GM19328 (cell line): Measurements from ENCODE around the gene MAFF.
"Not testable (repeated sequence)": the region's sequence is repeated elsewhere in the genome, so short reads cannot be mapped to it uniquely, and the experiment has no call there.

Experiments used
- ATAC-seq: cut with Tn5 transposase; IDR thresholded peaks from one replicate; pipeline ENCODE4 v1.9.1; 2021; ENCODE audit warnings: mild to moderate bottlenecking, moderate library complexity; ENCODE audit not compliant: unreplicated experiment

The MAFF gene

DNA sequence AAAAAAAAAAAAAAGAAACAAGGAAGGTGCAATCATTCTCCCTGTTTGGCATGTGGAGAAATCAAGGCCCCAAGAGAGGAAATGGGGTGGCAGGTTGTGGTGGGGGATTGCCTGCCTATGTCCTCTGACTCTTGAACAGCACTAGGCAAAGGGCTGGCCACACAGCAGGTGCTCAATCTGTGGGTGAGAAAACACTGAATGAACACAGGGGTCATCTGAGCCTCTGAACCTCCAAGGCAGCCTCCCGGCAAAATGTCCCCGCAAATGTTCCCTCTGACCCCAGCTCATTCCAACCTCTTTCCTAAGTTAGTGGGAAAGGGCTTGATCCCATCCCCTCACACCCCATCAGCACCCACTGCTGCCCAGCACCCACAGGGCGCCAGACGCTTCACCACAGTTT lies 24.8 kb upstream of the MAFF start:
- ATAC-seq = no peak

GRCh38 chr22:38177571-38177925 lies 24.2 kb upstream of the MAFF start:
- not testable (repeated sequence) for ATAC-seq

DNA sequence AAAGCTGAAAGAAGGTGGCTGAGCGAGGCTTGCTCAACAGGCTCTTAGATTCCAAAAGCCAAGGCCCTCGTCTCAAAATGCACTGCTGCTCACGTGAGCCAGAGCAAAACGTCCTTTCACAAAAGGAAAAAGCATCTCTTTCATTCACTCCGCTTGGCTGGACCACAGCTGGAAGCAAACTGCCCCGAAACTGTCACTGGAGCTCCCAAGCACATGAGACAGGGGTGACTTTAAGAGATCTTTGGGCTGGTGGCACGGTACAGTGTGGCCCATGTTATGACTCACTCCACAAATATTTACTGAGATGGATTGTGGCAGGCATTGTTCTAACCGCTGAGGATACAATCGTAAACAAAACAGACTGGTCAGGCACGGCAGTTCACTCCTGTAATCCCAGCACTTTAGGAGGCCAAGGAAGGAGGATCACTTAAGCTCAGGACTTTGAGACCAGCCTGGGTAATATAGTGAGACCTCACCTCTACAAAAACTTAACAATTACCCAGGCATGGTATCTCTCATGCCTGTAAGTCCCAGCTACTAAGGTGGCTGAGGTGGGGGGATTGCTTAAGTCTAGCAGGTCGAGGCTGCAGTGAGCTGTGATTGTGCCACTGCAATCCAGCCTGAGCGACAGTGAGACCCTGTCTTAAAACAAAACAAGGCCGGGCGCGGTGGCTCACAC lies 23.7 kb upstream of the MAFF start:
- ATAC-seq = no peak

- ATAC-seq = not testable (repeated sequence)
These were observed 23.2 kb upstream of the MAFF start for GRCh38 chr22:38178605-38178937.

- ATAC-seq = no peak
These were observed 20.8 kb upstream of the MAFF start for GRCh38 chr22:38180841-38181452.

GRCh38 chr22:38181453-38182200 lies 20.2 kb upstream of the MAFF start, which contains the start of gene PLA2G6:
Gene PLA2G6, minus strand, starts transcription at chr22:38181830. Its CDS starts 12,404 bp downstream, at chr22:38169426.
- peak; percentile 91 for ATAC-seq

DNA sequence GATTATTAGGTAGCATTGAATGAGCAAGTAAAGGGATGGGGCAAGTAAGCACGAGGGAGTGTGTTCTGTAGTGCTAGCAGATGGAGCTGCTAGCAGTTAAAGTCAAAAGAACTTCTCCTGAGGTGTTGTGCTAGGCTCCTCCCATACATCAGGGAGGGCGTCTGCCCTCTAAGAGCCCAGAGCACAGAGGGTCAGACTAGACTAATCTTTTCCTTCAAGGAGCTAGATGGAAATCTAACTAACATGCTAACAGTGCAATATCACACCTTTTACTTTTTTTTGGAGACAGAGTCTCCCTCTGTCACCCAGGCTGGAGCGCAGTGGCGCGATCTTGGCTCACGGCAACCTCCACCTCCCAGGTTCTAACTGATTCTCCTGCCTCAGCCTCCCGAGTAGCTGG lies 17.0 kb upstream of the MAFF start:
- no peak for ATAC-seq

DNA sequence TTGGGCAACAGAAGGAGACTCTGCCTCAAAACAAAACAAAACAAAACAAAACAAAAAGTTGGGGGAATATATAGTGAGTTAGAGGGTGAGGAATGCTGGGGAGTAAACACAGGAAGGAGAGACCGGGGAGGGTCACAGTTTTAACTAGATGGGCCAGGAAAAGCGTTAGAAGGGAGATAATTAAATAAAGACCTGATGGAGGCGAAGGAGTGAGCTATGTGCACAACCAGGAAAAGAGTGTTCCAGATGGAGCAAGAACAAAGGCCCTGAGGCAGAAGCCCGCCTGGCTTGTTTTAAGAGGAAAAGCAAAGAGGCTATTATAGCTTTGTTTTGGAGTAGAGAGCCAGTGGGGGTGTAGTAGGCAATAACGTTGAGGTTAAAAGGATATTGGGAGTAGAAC lies 15.4 kb upstream of the MAFF start:
- no peak for ATAC-seq

- no peak for ATAC-seq
These were observed 14.2 kb upstream of the MAFF start for GRCh38 chr22:38187413-38188212.

DNA sequence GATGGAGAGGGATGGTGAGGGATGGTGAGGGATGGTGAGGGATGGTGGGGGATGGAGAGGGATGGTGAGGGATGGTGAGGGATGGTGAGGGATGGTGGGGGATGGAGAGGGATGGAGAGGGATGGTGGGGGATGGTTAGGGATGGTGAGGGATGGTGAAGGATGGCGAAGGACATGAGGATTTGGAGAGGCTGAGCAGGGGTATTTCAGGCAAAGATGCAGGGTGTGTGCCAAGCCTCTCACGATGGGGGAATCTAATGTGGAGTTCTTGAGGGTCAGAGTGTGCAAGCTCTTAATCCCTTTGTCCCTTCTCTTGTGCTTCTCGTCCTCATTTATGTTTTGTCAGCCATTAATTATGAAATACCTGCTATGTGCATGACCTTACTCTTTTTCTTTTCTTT lies 12.7 kb upstream of the MAFF start:
- no peak for ATAC-seq

- no peak for ATAC-seq
These were observed 11.2 kb upstream of the MAFF start for GRCh38 chr22:38190581-38190980.

GRCh38 chr22:38191055-38191454 lies 10.7 kb upstream of the MAFF start:
- no peak for ATAC-seq

DNA sequence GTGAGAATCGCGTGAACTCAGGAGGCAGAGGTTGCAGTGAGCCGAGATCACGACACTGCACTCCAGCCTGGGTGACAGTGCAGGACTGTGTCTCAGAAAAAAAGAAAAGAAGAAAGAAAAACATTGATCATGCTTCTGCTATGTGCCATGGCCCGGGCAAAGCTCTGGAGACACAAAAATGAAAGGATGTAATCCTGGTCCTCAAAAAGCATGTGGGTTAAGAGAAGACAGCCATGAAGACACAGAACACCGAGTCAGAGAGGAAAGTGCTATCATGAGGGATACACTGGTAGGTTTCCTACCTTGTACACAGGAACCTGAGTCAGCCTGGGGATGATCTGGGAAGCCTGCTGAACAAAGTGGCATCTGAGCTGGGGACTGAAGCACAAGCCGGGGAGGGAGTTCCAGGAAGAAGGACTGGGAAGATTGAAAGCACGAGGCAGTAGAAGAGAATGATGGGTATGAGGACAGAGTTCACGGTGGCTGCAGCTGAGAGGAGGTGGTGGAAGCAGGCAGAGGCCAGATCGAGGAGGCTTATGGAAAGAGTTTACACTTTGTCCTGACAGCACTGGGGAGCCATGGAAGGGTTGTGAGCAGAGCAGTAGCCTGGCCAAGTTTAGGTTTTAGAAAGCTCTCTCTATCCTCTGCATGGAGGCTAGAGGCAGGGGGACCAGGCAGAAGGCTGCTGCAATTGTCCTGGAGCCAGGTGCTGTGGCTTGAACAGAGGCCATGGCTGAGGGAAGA lies 9.9 kb upstream of the MAFF start:
- ATAC-seq = no peak

DNA sequence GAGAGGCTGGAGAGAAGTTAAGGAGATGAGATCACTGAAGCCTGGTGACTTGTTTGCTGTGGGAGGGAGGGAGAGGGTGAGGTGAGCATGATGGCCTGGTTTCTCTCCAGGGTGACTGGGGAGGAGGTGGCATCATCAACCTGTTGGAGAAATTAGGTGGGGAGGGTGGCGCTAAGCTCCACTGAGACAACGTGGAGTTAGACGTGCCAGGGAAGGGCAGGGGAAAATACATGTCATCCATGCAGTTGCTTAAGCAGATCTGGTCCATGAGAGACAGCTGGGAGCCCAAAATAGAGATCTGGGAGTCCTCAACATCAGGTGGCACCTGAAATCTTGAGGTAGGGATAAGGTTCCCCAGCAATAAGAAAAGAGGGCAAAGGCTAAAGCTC lies 9.3 kb upstream of the MAFF start:
- ATAC-seq = no peak

DNA sequence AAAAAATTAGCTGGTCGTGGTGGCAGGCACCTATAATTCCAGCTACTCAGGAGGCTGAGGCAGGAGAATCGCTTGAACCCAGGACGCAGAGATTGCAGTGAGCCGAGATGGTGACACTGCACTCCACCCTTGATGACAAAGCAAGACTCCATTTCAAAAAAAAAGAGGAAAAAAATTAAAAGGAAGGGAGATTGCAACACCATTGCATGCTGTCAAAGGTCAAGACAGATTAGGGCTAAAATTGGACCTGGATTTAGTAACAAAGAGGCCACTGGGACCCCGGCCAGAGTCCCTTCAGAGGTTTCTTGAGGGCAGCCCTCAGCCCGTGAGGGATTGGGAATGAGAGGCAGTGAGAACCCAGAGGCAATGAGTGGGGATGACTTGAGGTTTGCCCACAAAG lies 8.2 kb upstream of the MAFF start:
- no peak for ATAC-seq

- no peak for ATAC-seq
These were observed 4.9 kb upstream of the MAFF start for GRCh38 chr22:38196791-38197419.

DNA sequence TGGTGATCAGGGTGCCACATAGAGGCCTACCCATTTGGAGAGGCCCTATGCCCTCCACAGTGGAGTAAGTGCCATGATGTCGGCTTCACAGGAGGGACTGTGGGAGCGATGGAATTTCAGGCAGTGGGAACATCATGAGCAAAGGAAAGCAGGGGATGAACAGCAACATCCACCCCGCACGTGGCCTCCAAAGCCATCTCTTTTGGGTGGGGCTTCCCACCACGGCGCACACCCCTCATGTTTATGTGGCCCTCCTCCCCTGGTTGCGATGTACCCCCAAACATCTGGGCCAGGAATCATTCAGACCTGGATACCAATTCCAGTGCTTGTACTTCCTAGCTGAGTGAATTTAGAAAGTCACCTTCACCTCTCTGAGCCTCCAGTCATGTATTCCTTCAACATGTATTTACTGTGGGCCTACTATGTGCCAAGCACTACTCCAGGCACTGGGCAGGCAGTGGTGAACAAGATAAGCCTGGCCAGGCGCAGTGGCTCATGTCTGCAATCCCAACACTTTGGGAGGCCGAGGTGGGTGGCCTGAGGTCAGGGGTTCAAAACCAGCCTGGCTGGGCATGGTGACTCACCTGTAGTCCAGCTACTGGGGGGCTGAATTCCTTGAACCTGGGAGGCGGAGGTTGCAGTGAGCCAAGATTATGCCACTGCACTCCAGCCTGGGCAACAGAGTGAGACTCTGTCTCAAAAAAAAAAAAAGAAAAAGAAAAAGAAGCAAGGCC lies 1.8 kb upstream of the MAFF start:
- no peak for ATAC-seq

GRCh38 chr22:38201371-38201710 lies 453 bp upstream of the MAFF start:
- no peak for ATAC-seq

DNA sequence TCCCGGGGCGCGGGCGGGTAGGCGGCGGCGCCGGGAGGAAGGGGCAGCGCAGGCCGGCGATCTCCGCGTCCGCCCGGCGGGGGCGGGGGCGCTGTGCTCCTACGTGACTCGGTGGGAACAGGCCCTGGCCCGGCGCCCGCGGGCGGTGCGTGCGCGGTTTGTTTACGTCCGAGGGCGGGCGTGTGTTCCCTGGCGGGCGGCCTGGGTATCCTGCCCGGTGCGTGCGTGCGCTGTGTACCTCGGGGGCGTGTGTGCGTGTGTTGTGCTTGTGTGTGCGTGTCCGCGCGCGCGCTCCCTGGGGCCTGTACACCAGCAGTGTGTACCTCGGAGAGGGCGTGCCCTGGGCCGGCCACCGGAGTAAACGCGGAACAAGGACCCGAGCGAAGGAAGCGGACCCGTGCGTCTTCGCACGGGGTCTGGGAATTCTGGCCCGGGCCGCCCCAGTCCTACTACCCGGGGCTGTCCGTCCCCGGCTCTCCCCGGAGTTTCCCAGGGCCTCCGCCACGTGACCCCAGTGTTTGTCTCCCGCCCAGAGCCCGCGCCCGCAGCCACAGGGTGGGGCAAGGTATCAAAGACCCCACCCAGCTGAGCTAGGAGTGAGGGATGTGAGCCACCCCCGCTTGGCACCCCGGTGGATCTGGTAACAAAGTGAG lies 769 bp downstream of the MAFF start:
- no peak for ATAC-seq
